Measurements from ENCODE around the gene CDH16. TPM values are rescaled to one million over a fixed set of nuclear protein-coding genes. Genes with fewer than 3 reads are reported as not detected.

Gene CDH16
- total and polyA plus RNA-seq, 2 of the 13 experiments (the other 11 are each of a cell fraction or from before 2014, with no cell fraction given) = 2.7 to 3.9 TPM

DNA sequence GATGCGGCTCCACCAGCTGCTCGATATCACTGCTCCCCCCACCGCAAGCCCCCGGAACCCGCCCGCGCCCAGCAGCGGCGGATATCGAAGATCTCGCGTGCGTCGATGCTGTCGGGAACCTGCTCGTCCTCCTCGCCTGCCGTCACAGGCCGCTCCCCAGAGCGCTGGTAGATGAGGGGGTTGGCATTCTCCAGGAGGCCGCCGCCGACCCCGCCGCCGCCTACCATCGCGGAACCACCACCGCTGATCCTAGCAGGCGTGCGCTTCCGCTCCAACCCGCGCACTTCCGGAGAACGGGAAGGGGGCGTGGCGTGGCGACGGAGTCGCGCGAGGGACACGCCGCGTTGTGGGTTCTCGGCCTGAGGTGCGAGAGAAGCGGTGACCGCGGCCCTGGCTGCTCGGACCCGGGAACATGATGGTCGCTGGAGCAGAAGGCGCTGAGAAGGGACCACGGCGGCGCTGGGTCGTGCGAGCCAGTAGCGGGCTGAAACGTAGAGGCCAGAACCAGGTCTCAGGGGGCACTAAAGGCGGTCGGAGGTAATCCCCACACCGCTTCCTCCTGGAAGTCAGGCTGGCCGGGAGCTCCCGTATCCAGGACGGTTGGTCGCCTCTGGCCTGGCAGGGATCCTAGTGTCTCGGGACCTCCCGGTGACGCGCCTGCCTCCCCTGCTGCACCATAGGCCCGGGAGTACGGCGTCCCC, 15.6 kb upstream of the CDH16 start, which contains the start of gene CIAO2B (continued):
- TF ChIP-seq, protein P1, sequence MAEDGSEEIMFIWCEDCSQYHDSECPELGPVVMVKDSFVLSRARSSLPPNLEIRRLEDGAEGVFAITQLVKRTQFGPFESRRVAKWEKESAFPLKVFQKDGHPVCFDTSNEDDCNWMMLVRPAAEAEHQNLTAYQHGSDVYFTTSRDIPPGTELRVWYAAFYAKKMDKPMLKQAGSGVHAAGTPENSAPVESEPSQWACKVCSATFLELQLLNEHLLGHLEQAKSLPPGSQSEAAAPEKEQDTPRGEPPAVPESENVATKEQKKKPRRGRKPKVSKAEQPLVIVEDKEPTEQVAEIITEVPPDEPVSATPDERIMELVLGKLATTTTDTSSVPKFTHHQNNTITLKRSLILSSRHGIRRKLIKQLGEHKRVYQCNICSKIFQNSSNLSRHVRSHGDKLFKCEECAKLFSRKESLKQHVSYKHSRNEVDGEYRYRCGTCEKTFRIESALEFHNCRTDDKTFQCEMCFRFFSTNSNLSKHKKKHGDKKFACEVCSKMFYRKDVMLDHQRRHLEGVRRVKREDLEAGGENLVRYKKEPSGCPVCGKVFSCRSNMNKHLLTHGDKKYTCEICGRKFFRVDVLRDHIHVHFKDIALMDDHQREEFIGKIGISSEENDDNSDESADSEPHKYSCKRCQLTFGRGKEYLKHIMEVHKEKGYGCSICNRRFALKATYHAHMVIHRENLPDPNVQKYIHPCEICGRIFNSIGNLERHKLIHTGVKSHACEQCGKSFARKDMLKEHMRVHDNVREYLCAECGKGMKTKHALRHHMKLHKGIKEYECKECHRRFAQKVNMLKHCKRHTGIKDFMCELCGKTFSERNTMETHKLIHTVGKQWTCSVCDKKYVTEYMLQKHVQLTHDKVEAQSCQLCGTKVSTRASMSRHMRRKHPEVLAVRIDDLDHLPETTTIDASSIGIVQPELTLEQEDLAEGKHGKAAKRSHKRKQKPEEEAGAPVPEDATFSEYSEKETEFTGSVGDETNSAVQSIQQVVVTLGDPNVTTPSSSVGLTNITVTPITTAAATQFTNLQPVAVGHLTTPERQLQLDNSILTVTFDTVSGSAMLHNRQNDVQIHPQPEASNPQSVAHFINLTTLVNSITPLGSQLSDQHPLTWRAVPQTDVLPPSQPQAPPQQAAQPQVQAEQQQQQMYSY (CRISPR knock-in tag; IDR thresholded peaks at IDR 0.05) = peak; percentile 75
- TF ChIP-seq NR2F6 (IDR thresholded peaks at IDR 0.05) (no peak), NR2F6 (CRISPR knock-in tag; IDR thresholded peaks at IDR 0.05) (peak; percentile 59; the same call in 1 of the 2 replicates), FOSL1 (CRISPR knock-in tag; IDR thresholded peaks at IDR 0.05; ENCODE audit: borderline replicate concordance) (no peak; the same call in 1 of the 2 replicates), ZMYM4 (CRISPR knock-in tag; IDR thresholded peaks at IDR 0.05) (peak; percentile 90; the same call in 1 of the 2 replicates), ZNF230 (CRISPR knock-in tag; IDR thresholded peaks at IDR 0.05) (peak; percentile 51), AHR (CRISPR knock-in tag; IDR thresholded peaks at IDR 0.05) (peak; percentile 88; the same call in 1 of the 2 replicates), ZNF776 (CRISPR knock-in tag; IDR thresholded peaks at IDR 0.05) (peak; percentile 96), KAT7 (CRISPR knock-in tag; IDR thresholded peaks at IDR 0.05; ENCODE audit: borderline replicate concordance) (peak; percentile 92), ZNF317 (CRISPR knock-in tag; IDR thresholded peaks at IDR 0.05) (peak; percentile 89), SOX13 (IDR thresholded peaks at IDR 0.05) (no peak), SOX13 (CRISPR knock-in tag; conservative IDR thresholded peaks at IDR 0.05 in 1 of 2, IDR thresholded peaks at IDR 0.05 in 1 of 2) (peak in 1 of 2 experiments; percentile 52; a peak in 1 of 4 replicates), KLF12 (CRISPR knock-in tag; IDR thresholded peaks at IDR 0.05; ENCODE audit: borderline replicate concordance) (peak; percentile 96), ZNF263 (CRISPR knock-in tag; IDR thresholded peaks at IDR 0.05) (peak; percentile 67; the same call in 1 of the 2 replicates), XBP1 (CRISPR knock-in tag; IDR thresholded peaks at IDR 0.05) (no peak), CBFB (CRISPR knock-in tag; IDR thresholded peaks at IDR 0.05) (peak; percentile 95), ZNF296 (CRISPR knock-in tag; conservative IDR thresholded peaks at IDR 0.05) (no peak; the same call in none of the 2 replicates)
- TF ChIP-seq, protein P2, sequence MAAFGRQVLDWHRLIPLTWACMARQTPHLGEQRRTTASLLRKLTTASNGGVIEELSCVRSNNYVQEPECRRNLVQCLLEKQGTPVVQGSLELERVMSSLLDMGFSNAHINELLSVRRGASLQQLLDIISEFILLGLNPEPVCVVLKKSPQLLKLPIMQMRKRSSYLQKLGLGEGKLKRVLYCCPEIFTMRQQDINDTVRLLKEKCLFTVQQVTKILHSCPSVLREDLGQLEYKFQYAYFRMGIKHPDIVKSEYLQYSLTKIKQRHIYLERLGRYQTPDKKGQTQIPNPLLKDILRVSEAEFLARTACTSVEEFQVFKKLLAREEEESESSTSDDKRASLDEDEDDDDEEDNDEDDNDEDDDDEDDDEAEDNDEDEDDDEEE (CRISPR knock-in tag; IDR thresholded peaks at IDR 0.05) = peak; percentile 98
- TF ChIP-seq, protein P3, sequence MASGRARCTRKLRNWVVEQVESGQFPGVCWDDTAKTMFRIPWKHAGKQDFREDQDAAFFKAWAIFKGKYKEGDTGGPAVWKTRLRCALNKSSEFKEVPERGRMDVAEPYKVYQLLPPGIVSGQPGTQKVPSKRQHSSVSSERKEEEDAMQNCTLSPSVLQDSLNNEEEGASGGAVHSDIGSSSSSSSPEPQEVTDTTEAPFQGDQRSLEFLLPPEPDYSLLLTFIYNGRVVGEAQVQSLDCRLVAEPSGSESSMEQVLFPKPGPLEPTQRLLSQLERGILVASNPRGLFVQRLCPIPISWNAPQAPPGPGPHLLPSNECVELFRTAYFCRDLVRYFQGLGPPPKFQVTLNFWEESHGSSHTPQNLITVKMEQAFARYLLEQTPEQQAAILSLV (CRISPR knock-in tag; IDR thresholded peaks at IDR 0.05; ENCODE audit: borderline replicate concordance) = peak; percentile 90
- TF ChIP-seq, protein P4, sequence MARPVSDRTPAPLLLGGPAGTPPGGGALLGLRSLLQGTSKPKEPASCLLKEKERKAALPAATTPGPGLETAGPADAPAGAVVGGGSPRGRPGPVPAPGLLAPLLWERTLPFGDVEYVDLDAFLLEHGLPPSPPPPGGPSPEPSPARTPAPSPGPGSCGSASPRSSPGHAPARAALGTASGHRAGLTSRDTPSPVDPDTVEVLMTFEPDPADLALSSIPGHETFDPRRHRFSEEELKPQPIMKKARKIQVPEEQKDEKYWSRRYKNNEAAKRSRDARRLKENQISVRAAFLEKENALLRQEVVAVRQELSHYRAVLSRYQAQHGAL (CRISPR knock-in tag; IDR thresholded peaks at IDR 0.05; ENCODE audit: not compliant biosample characterization) = peak; percentile 66
- TF ChIP-seq, protein P5, sequence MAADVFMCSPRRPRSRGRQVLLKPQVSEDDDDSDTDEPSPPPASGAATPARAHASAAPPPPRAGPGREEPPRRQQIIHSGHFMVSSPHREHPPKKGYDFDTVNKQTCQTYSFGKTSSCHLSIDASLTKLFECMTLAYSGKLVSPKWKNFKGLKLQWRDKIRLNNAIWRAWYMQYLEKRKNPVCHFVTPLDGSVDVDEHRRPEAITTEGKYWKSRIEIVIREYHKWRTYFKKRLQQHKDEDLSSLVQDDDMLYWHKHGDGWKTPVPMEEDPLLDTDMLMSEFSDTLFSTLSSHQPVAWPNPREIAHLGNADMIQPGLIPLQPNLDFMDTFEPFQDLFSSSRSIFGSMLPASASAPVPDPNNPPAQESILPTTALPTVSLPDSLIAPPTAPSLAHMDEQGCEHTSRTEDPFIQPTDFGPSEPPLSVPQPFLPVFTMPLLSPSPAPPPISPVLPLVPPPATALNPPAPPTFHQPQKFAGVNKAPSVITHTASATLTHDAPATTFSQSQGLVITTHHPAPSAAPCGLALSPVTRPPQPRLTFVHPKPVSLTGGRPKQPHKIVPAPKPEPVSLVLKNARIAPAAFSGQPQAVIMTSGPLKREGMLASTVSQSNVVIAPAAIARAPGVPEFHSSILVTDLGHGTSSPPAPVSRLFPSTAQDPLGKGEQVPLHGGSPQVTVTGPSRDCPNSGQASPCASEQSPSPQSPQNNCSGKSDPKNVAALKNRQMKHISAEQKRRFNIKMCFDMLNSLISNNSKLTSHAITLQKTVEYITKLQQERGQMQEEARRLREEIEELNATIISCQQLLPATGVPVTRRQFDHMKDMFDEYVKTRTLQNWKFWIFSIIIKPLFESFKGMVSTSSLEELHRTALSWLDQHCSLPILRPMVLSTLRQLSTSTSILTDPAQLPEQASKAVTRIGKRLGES (CRISPR knock-in tag; IDR thresholded peaks at IDR 0.05; ENCODE audit: borderline replicate concordance) = peak; percentile 65; the same call in 1 of the 2 replicates

Data from HepG2 (cell line).